Esophagus squamous epithelium (tissue), 4 donors: Measurements from ENCODE around the gene TOMT.

ENCODE experiments used
- CTCF ChIP-seq, 6 experiments: fragments of 450-650 bp in 4 of 6; fragments of 200-600 bp in 2 of 6; sonication (generic) in 2 of 6; IDR thresholded peaks; one replicate each; pipeline ENCODE4 v1.5.1; 2016 to 2019; ENCODE audit warnings: antibody characterized with exemption in 6 of 6, mild to moderate bottlenecking in 4 of 6, moderate library complexity in 4 of 6
- POLR2A ChIP-seq, 4 donors: fragments of 450-650 bp; IDR thresholded peaks; one replicate each; pipeline ENCODE4 v1.6.1; 2017; ENCODE audit warnings: antibody characterized with exemption in 4 of 4, mild to moderate bottlenecking in 4 of 4, moderate library complexity in 3 of 4

DNA sequence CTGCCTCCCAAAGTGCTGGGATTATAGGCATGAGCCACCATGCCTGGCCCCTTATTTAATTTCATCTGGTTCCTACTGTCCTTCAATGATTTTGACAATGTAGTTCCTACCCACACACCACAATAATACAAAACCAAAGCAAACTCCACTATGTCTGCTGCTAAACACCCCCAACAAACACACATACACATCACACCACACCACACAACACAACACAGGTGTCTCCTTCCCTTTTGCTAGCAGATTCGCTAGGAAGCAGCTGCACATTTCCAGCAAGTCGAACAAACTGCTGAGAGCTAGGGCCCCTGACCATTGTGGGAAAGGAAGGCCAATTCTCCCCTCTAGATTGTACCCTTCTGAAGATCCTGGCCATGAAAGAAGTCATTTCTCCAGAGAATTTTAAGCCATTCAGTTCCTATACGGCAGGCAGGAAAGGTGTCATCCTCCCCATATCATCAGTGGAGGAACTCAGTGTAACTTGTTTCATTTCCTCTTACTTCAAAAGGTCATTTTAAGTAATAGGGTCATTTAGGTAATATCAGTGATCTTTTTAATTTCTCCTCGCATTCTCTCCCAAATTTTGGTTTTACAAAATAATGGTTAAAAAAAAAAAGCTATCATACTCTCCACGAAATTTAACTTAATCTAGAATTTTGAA, 43.9 kb upstream of the TOMT start:
- TF ChIP-seq POLR2A (IDR thresholded peaks at IDR 0.05) (no peak), CTCF (IDR thresholded peaks at IDR 0.05) (no peak)
